Stomach (tissue), 9 donors: ENCODE results near the gene HECTD4. TPM values are rescaled to one million over a fixed set of nuclear protein-coding genes. Genes with fewer than 3 reads are reported as not detected.

Experiments
- DNase-seq, 2 donors: peaks; one replicate each; pipeline versions ENCODE4 v3.0.0 to v3.0.0-alpha.2; 2013 to 2019
- H3K27ac ChIP-seq, 5 donors: fragments of 200-600 bp in 4 of 5; sonication (generic) in 4 of 5; one replicate each; pipeline ENCODE4 v1.5.1; 2013 to 2019; ENCODE audit warnings: mild to moderate bottlenecking in 1 of 5, moderate library complexity in 1 of 5
- H3K27me3 ChIP-seq, 3 donors: fragments of 200-600 bp; sonication (generic); one replicate each; pipeline ENCODE4 v1.5.1; 2017 to 2019; ENCODE audit warnings: mixed run types in 1 of 3
- H3K36me3 ChIP-seq, 4 donors: fragments of 200-600 bp; sonication (generic); 1 replicate in 3 of 4; 2 replicates in 1 of 4; pipeline ENCODE4 v1.5.1; 2016 to 2019
- H3K4me1 ChIP-seq, 4 donors: fragments of 200-600 bp; sonication (generic); one replicate each; pipeline ENCODE4 v1.5.1; 2016 to 2019
- H3K4me3 ChIP-seq, 4 donors: fragments of 200-600 bp; sonication (generic) in 3 of 4; one replicate each; pipeline ENCODE4 v1.5.1; 2016 to 2019; ENCODE audit warnings: mild to moderate bottlenecking in 1 of 4
- H3K9me3 ChIP-seq, 4 donors: fragments of 200-600 bp; sonication (generic); one replicate each; pipeline ENCODE4 v1.5.1; 2016 to 2019
- CTCF ChIP-seq, 7 experiments: fragments of 450-650 bp in 4 of 7; fragments of 200-600 bp in 3 of 7; sonication (generic) in 3 of 7; IDR thresholded peaks; one replicate each; pipeline ENCODE4 v1.5.1; 2016 to 2019; ENCODE audit warnings: antibody characterized with exemption in 7 of 7, control low read depth in 2 of 7, mild to moderate bottlenecking in 1 of 7
- EP300 ChIP-seq: sonication (generic); formaldehyde crosslinking; IDR thresholded peaks from one replicate; pipeline ENCODE4 v1.6.1; 2017; ENCODE audit warnings: antibody characterized with exemption
- POLR2A ChIP-seq, 4 donors: fragments of 450-650 bp; IDR thresholded peaks; one replicate each; pipeline ENCODE4 v1.6.1; 2016; ENCODE audit warnings: antibody characterized with exemption in 4 of 4, control low read depth in 2 of 4, mild to moderate bottlenecking in 1 of 4, moderate library complexity in 1 of 4
- POLR2AphosphoS5 ChIP-seq, 3 donors: sonication (generic); formaldehyde crosslinking; IDR thresholded peaks; one replicate each; pipeline ENCODE4 v1.6.1; 2016; ENCODE audit warnings: antibody characterized with exemption in 3 of 3
- WGBS, 5 donors: extraction: QIAGEN DNeasy Blood & Tissue Kit in 3 of 5; methylation state at CpG; one replicate each; pipeline versions ENCODE4 v1.1.5 to v1.1.7; 2013 to 2018; 5-methylcytosine and 5-hydroxymethylcytosine counted together
- intact Hi-C: fragments of 100-400 bp; cut with DNase I; formaldehyde crosslinking; loops from one replicate; pipeline ENCODE4 v1.15.1; 2023; ENCODE audit warnings: low total_unique reads
- polyA plus RNA-seq, 3 donors: library from polyadenylated mRNA; stranded (reverse); fragments of 200-250 nt; gene quantifications; one replicate each; pipeline ENCODE4 v1.2.3, GENCODE V29; 2013
- total RNA-seq, 5 donors: library from RNA; depleted of rRNA; stranded (reverse); fragments of >200 nt; gene quantifications; one replicate each; pipeline versions ENCODE4 v1.1.0 to v1.2.3, GENCODE V29; 2014 to 2016
- donor health status: healthy with polysubstance abuse.
- donor health status: Bipolar disorder and iron deficiency.
- donor health status: healthy.

Gene HECTD4
- total and polyA plus RNA-seq, 8 donors = 3.2 to 375 (median 58.7) TPM

- Histone ChIP-seq H3K36me3 (no peaks in the 10 kb centered on the region), H3K4me1 (peaks cover 5 to 65% (median 17%) of the 10 kb centered on the region in 4 donors), H3K27me3 (no peaks in the 10 kb centered on the region), H3K27ac (no peak overlapping the region), H3K4me3 (no peak overlapping the region), H3K9me3 (no peaks in the 10 kb centered on the region)
- no peak for DNase-seq
- 69 to 82% (median 75%) methylated on average over 1 of the region's 1 CpG for WGBS, 5 donors
- TF ChIP-seq POLR2AphosphoS5 (IDR thresholded peaks at IDR 0.05) (no peak), EP300 (no peak), POLR2A (IDR thresholded peaks at IDR 0.05) (no peak), CTCF (IDR thresholded peaks at IDR 0.05) (no peak)
- intact Hi-C loops = no loop called here
These were observed 36.0 kb downstream of the HECTD4 start for GRCh38 chr12:112346194-112346593.

DNA sequence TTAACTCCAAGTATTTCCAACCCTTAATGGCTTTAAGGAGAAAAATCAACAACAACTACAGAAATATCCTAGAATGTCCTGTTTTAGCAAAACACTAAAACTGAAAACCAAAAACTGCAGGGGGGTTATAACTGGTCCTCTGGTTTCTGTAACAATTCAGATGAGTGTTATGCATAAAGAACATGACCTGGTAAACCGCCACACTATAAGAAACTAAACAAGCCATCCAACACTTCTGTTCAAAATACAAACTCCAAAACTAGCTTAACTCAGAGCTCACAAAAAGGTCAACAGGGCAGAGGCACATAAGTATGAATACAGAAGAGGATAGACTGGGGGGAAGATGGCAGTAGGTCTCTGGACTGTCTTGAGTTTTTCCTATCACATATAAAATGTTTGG, 38.0 kb downstream of the HECTD4 start:
- H3K4me3 ChIP-seq = no peak overlapping the region
- H3K27me3 ChIP-seq = no peaks in the 10 kb centered on the region
- no peaks in the 10 kb centered on the region for H3K9me3 ChIP-seq
- no peaks in the 10 kb centered on the region for H3K36me3 ChIP-seq
- TF ChIP-seq CTCF (IDR thresholded peaks at IDR 0.05) = no peak
- no peak for TF ChIP-seq POLR2AphosphoS5 (IDR thresholded peaks at IDR 0.05)
- no peak for TF ChIP-seq EP300
- TF ChIP-seq POLR2A (IDR thresholded peaks at IDR 0.05) = no peak
- peaks cover 0 to 67% (median 19%) of the 10 kb centered on the region in 4 donors for H3K4me1 ChIP-seq
- DNase-seq = no peak
- intact Hi-C loops = no loop called here
- 91 to 100% (median 96%) methylated on average over 1 of the region's 1 CpG for WGBS, 5 donors
- H3K27ac ChIP-seq = no peak overlapping the region

DNA sequence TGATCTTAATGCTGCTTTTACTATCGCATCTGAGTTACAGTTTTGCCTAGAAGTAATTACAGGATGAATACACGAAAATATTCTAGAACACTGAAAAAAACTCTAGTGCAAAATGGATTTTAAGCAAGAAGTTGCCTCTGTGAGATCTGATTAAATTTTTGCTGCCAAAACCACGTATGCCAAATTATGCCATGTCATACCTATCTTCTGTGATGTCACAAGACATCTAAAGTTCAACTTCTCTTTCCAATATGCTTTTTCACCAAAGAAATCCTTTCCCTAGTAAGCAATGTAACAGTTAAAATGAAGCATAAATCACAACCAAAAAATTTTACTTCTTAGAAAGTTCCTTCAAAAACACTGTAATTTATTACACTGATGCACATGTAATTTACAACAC, 39.6 kb downstream of the HECTD4 start:
- intact Hi-C loops = no loop called here
- no peak overlapping the region for H3K4me3 ChIP-seq
- no peak overlapping the region for H3K27ac ChIP-seq
- 82 to 89% (median 86%) methylated on average over 3 of the region's 3 CpGs for WGBS, 5 donors
- no peaks in the 10 kb centered on the region for H3K27me3 ChIP-seq
- no peaks in the 10 kb centered on the region for H3K9me3 ChIP-seq
- peaks cover 0 to 8% (median 0%) of the 10 kb centered on the region in 4 donors for H3K36me3 ChIP-seq
- TF ChIP-seq POLR2AphosphoS5 (IDR thresholded peaks at IDR 0.05) (no peak), CTCF (IDR thresholded peaks at IDR 0.05) (no peak), POLR2A (IDR thresholded peaks at IDR 0.05) (no peak), EP300 (no peak)
- no peak for DNase-seq
- H3K4me1 ChIP-seq = peaks cover 0 to 57% (median 19%) of the 10 kb centered on the region in 4 donors

- no peak overlapping the region for H3K4me3 ChIP-seq
- peaks cover 0 to 8% (median 0%) of the 10 kb centered on the region in 4 donors for H3K36me3 ChIP-seq
- H3K9me3 ChIP-seq = no peaks in the 10 kb centered on the region
- 48 to 70% (median 55%) methylated on average over 4 of the region's 4 CpGs for WGBS, 5 donors
- no peak overlapping the region for H3K27ac ChIP-seq
- intact Hi-C loops = no loop called here
- peaks cover 0 to 47% (median 19%) of the 10 kb centered on the region in 4 donors for H3K4me1 ChIP-seq
- peak in 1 of 2 donors; percentile 20 for DNase-seq
- H3K27me3 ChIP-seq = no peaks in the 10 kb centered on the region
- TF ChIP-seq POLR2AphosphoS5 (IDR thresholded peaks at IDR 0.05) = no peak
- no peak for TF ChIP-seq POLR2A (IDR thresholded peaks at IDR 0.05)
- no peak for TF ChIP-seq CTCF (IDR thresholded peaks at IDR 0.05)
- TF ChIP-seq EP300 = no peak
These were observed 41.0 kb downstream of the HECTD4 start for GRCh38 chr12:112341046-112341825.
